SK-N-DZ (cell line): Measurements from ENCODE around the gene UBE4B. TPM values are rescaled to one million over a fixed set of nuclear protein-coding genes. Genes with fewer than 3 reads are reported as not detected.
A peak's percentile ranks its signal among the peaks of the same experiment; 100 is the strongest.
"Not testable (repeated sequence)": the region's sequence is repeated elsewhere in the genome, so short reads cannot be mapped to it uniquely, and the experiment has no call there.

Source experiments
- DNase-seq: peaks from one replicate; pipeline ENCODE4 v3.0.0-alpha.2; 2015; ENCODE audit warnings: low spot score
- polyA plus RNA-seq, 2 experiments: library from polyadenylated mRNA; depleted of rRNA; stranded (reverse); fragments of >200 nt; gene quantifications; 2 replicates each; pipeline ENCODE4 v1.2.3, GENCODE V29; 2014

Gene UBE4B
- polyA plus RNA-seq (2014; cell fraction: cytosol; rRNA removed) = 27.7 and 33.7 TPM in 2 replicates
- 30.9 and 48.4 TPM in 2 replicates for polyA plus RNA-seq (2014; cell fraction: nucleus; rRNA removed)

DNA sequence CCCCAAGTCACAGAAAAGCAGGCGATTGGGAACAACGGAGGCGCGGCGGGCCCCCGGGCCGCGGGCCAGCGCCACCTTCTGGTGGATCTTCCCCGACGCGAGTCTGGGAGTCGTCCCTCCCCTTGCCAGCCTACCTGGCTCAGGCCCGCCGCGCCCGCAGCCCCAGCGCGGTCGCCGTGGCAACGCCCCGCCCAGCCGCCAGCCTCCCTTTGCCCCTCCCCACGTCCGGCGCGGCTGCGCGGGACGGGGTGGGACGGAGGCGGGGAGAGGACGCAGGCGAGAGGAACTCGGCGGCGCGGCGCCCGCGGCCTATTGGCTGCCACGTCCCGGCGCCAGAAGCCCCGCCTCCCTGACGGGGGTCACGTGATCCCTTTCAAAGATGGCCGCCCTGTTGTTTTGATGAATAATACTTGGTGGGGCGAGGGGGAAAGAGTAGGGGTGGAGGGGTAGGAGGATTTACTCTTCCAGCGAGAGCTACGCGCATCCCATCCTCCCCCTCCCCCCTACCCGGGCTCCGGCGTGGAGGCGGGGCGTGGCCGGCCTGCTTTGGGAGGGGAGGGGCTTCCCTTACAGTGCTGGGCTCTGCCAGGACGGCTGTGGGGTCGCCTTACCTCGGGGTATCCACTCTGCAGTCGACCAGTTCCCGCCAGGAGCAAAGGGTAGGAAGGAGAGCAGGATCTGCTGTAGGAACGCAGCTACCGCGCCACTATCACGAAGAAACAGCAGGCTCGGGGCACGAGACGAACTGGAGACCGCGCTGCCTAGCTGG, at the start of gene UBE4B:
TSS of gene UBE4B (plus strand) at position 369 of the 769 bp plus-strand sequence. CDS start 713 bp downstream, outside the sequence.
- peak; percentile 96 for DNase-seq

DNA sequence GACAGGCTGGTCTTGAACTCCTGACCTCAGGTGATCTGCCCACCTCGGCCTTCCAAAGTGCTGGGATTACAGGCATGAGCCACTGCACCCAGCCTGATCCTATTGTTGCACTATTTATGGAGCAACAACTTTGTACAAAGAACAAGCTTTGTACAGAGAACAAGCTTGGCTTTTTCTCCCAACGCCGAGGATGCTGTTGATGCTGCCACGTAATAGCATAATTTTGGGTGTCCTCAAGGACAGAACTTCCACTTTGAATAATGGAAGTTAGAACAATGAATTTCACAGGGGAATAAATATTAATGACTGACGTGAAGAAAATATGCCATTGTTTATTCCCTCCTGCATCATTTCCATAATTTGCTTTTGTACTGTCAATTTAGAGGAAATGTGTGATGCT, 48.5 kb upstream of the UBE4B start:
- no peak for DNase-seq

DNA sequence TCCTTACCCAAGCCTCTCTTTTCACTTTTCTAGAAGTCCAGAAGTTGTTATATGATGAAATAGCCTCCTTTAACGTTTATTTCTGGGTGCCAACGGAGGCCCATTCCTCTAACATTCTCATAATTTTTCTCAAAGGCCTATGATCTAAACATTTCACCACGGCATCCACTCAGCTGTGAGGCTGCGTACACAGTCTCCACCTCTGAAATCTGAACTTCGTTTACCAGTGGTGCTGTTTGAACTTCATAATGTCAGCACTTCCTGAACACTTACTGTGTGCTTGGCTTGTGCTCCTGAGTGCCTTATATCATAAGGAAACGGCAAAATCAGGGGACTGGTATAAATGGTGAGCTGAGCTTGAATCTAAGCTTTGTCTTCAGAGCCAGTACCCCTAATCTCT, 47.8 kb upstream of the UBE4B start:
- DNase-seq = no peak

DNA sequence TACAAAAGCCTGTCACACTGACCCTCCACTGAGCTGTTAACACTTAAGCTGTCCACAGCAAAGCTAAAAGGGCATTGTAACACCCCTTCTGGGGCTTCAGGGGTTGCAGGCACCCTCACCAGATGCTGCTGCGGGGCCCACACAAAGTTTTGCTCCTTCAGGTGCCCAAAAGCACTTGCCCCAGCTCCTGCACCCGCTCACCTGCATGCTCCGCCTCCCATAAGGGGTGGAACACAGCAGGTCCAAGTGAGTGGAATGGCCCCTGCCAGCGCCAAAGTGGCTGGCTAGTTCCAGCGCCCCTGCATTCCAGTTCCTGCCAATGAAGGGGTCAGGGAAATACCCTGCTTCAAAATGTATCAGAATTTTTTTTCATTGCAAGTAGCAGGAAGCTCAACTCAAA, 43.0 kb upstream of the UBE4B start:
- DNase-seq = no peak

DNA sequence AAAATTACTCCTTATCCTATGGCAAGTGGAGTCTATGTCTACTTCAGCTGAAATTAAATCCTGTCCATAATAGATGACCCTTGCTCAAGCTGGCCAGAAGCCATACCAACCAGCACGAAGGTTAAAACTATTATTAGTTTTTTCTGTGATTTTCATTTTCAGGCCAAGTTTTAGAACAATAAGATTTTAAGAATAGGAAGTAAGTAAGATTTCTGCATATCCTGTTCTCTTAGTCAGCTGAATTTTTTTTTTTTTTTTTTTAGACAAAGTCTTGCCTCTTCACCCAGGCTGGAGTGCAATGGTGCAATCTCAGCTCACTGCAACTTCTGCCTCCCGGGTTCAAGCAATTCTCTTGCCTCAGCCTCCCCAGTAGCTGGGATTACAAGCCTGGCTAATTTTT, 41.8 kb upstream of the UBE4B start:
- DNase-seq = no peak

DNA sequence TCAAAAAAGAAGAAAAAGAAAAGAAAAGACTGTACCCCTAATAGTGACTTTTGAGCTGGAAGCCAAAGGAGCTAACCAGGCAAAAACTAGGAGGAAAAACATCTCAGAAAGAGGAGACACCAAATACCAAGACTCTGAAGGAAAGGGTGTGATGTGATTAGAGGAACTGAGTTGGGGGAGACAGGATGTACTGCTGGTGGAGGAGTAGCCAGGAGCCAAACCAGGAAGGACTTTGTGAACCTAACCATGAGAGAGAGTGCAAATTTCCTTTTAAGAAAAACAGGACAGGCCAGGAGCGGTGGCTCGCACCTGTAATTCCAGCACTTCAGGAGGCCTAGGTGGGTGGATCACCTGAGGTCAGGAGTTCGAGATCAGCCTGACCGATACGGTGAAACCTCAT, 39.8 kb upstream of the UBE4B start:
- no peak for DNase-seq

DNA sequence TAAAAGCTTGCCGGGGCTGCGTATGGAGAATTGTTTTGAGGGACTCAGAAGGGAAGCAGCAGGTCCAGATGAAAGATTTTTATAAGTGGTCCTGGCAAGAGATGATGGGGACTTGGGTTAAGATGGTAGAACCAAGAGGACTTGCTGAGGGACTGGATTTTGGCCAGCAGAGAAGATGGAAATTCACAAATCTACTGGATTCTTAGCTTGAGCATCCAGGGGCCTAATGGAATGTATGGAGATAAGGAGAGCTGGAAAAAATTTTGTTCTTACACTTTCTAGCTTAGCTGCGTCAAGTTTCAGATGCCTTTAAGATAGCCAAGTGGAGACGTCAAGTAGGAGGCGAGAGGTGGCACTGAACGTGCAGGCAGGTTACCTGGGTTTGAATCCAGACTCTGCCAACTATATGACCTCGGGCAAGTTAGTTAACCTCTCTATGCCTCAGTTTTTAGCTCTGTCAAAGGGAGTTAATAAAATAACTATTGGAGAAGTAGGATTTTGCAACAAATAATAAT, 39.1 kb upstream of the UBE4B start:
- no peak for DNase-seq

DNA sequence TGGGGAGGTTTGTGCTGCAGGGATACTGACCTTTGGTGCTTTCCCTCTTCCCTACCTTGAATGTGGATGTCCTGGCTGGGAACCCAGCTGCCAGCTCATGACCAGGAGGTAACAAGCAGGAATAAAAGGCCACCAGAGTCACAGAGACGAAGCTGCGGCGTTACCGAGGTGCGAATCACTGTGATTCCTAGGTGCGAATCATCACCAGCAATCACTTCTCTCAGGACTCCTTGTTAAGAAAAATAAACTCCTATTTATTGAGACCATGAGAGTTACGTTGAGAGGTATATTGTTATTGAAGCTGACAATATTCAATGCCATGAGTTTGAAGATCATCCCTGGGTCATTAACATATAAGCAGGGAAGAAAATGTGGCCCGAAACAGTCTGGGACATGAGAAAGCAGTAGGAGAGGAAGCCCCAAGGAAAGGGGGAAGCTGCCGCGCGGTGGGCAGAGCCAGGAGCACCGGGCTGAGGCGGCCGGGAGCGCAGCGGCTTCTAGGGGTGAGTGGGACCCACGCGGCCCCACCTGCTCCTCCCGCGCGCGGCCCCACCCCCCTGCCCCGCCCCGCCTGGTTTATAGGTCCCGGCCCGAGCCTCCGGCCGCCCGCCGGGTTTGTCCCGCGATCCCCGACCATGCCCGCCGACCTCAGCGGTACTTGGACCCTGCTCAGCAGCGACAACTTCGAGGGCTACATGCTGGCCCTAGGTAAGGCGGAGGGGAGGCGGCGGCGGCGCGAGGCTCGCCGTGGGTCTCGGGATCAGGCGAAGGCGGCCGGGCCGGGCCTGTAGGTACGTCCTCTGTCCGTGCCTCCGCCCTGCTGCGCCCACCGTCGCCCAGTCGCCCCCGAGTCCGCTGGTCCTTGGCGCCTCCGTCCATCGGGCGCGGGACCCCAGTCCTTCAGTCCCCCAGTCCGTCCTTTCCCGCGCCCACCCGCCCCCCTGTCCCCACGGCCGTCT, 35.9 kb upstream of the UBE4B start, which contains the start of gene RBP7:
TSS of gene RBP7 (plus strand) at position 605 of the 959 bp plus-strand sequence. CDS start at position 636, 31 bp downstream.
- DNase-seq = no peak

DNA sequence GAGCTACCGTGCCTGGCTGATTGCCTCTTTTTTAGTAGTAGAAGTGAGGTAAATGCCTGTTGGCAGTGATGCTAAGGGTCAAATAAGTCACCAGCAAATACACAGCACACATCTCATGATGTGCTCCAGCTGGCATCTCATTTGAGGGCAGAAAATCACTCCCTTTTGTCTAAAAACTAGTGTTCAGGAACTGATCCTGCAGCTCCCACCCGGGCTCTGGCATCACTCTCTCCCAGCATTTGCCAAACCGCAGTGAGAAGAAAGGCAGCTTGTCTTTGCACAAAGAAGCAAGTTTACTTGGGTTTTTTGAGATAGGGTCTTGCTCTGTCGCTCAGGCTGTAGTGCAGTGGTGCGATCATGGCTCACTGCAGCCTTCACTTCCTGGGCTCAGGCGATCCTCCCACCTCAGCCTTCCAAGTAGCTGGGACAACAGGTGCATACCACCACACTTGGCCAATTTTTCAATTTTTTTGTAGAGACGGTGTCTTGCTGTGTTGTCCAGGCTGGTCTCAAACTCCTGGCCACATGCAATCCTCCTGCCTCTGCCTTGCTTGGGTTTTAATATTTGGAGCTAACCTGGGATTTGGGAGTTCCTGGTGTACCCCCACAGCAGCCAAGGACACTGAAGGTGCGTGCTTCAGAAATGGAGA, 31.6 kb upstream of the UBE4B start:
- no peak for DNase-seq

DNA sequence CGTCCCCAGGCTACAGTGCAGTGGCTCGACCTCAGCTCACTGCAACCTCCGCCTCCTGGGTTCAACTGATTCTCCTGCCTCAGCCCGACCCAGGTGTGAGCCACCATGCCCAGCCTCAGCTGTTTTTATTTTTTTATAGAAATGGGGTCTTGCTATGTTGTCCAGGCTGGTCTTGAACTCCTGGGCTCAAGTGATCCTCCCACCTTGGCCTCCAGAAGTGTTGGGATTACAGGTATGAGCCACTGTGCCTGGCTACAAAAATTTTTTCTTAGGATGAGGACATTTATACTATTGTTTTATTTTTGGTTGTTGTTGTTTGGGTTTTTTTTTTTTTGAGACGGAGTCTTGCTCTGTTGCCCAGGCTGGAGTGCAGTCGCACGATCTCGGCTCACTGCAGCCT, 27.5 kb upstream of the UBE4B start:
- DNase-seq = not testable (repeated sequence)

DNA sequence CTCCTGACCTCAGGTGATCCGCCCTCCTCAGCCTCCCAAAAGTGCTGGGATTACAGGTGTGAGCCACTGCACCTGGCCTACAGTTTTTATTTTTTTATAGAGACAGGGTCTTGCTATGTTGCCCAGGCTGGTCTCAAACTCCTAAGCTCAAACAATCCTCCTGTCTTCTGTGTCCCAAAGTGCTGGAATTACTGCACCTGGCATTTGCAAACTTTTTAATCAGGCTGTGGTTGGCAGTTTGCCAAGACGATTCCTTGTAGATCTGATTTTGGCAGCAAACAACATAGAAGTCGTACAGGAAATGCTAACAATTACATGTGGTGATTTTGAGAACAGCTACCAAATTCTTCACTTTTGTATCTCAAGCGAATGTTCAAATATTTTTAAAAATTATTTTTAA, 25.6 kb upstream of the UBE4B start:
- DNase-seq = no peak

DNA sequence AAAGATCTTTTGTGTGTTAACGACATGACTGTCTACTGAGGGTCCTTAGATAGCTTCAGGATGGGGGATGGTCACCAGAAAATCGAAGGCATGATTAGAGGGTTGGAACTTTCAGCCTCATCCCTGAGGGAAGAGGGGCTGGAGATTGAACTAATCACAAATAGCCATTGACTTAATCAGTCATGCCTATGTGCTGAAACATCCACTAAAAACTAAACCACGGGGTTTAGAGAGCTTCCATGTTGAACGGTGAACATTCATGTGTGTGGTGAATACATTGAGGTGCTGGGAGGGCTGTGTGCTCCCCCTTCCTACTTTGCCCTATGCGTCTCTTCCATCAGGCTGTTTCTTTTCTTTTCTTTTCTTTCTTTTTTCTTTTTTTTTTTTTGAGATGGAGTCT, 18.7 kb upstream of the UBE4B start:
- no peak for DNase-seq

DNA sequence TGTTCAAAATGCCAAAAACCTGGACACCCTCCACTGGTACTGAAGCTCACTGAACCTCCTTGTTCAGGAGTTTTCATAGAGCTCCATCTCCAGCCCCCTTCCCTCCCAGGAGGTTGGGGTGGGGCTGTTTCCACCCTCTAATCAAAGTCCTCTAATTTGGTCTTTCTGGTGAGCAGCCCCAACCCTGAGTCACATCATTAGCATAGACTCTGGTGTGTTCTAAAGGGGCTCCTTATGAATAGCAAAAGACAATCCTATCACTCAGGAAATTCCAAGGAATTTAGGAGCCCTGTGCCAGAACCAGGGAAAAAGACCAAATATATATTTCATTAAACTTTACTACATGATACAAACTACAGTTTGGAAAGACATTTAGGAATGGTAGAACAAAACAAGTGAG, 13.2 kb upstream of the UBE4B start:
- no peak for DNase-seq

DNA sequence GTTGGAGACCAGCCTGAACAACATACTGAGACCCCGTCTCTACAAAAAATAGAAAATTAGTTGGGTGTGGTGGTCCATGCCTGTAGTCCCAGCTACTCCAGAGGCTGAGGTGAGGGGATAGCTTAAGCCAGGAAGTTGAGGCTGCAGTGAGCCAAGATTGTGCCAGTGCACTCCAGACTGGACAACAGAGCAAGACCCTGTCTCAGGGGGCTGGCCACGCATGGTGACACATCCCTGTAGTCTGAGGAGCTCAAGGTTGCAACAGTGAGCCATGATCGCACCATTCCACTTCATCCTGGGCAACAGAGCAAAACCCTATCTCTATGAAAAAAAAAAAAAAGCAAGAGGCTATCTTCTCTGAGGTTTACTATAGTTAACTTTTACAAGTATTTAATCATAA, 12.7 kb upstream of the UBE4B start:
- DNase-seq = no peak

DNA sequence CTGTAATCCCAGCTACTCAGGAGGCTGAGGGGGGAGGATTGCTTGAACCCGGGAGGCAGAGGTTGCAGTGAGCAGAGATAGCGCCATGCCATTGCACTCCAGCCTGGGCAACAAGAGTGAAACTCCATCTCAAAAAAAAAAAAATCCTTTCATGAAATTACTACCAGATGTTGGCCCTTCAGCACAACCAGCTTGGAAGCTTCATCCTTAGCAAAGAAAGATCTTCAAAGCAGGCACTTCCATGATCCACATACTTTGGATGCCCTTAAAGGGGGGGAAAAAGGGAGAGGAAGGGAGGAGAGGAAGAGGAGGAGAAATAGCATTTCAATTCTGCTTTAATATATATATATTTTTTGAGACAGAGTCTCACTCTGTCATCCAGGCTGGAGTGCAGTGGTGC, 12.1 kb upstream of the UBE4B start:
- DNase-seq = not testable (repeated sequence)

DNA sequence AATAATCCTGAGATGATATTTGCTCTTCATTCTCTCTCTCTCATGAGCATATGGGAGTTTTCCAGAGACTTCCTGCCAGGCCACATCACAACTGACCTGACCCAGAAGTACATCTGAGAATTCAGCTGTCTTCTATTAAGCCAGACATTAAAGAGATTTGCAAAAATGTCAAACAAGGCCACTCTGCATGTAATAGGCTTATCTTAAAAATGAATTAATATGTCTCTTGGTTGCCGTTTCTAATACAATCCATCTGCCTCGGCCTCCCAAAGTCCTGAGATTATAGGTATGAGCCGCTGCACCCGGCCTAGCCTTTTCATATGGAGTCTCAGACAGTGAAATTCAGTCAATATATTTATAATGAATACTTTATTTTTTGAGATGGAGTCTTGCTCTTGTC, 10.8 kb upstream of the UBE4B start:
- DNase-seq = not testable (repeated sequence)

DNA sequence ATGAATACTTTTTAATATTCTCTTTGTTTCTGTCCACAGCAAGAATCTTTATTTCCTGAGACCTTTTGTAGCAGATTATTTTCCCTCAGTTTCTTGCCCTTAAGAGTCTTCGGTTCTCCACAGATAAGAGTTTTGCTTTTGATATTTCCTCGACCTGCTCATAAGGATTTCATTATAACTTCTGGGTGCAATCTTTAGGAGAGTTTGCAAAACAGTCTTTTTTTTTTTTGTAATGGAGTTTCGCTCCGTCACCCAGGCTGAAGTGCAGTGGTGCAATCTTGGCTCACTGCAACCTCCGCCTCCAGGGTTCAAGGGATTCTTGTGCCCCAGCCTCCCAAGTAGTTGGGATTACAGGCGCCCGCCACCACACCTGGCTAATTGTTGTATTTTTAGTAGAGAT, 10.1 kb upstream of the UBE4B start:
- DNase-seq = no peak

DNA sequence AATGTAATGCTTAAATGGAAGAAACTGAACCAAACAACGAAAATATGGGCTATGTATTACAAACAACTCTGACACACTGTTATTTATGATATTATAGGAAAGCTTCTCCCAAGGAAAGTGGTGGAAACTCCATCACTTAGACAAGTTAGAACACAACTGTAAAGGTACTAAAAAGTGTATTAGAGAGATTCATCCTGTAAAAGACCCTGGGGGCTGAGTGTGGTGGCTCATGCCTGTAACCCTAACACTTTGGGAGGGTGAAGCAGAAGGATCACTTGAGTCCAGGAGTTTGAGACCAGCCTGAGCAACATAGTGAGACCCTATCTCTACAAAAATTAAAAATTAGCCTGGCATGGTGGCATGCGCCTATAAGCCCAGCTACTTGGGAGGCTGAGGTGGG, 7.4 kb upstream of the UBE4B start:
- no peak for DNase-seq

DNA sequence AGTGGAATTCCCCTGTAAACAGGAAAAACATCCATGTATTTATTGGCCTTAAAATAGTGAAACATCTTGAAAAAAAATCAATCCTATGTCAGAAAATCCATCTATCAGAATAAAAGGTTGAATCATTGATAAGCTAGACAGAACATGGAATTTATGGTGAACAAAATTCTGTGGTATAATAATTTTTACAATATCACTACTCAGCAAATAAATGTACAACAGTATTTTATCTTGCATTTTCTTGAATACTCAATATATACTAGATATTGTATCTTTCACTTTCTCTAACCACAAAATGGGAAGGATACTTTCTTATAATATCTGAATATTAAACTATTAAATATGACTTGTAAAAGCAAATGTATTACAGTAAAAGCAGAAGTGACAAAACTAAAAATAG, 5.7 kb upstream of the UBE4B start:
- DNase-seq = no peak

DNA sequence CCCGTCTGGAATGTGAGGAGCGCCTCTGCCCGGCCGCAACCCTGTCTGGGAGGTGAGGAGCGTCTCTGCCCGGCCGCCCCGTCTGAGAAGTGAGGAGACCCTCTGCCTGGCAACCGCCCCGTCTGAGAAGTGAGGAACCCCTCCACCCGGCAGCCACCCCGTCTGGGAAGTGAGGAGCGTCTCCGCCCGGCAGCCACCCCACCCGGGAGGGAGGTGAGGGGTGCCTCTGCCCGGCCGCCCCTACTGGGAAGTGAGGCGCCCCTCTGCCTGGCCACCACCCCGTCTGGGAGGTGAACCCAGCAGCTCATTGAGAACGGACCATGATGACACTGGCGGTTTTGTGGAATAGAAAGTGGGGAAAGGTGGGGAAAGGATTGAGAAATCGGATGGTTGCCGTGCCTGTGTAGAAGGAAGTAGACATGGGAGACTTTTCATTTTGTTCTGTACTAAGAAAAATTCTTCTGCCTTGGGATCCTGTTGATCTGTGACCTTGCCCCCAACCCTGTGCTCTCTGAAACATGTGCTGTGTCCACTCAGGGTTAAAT, 3.7 kb upstream of the UBE4B start:
- DNase-seq = not testable (repeated sequence)

DNA sequence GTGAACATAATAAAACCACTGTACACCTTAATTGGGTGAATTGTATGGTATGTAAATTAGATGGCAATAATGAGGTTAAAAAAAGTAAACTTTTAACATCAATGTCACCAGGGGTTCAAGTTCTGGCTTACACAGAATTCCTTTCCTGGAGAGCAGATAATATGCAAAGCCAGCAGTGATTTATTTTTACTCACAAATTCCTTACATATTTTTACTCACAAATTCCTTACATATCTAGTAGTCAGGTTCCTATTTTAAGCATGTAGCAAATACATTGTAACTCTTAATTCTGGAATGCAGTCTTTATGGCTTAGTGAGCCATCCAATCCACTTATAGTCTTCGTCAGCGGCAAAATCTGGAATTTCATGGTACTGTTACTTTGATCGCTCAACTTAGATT, 1.3 kb upstream of the UBE4B start:
- DNase-seq = no peak
